Neural cell (in vitro differentiated cells): ENCODE data around the gene TUBAL3. TPM values are rescaled to one million over a fixed set of nuclear protein-coding genes. Genes with fewer than 3 reads are reported as not detected.

Experiments used
- H2AFZ ChIP-seq: fragments of 200-600, 300-800 bp; sonication (generic), shearing (Covaris generic); 2 replicates; pipeline ENCODE4 v1.6.0; 2014; ENCODE audit warnings: low read depth, mild to moderate bottlenecking, antibody characterized with exemption, low read length, moderate library complexity
- H3F3A ChIP-seq: fragments of 200-600 bp; shearing (Covaris generic); 2 replicates; pipeline ENCODE4 v1.6.1; 2016; ENCODE audit warnings: mild to moderate bottlenecking, moderate library complexity, mixed read lengths, antibody characterized with exemption, low read length; ENCODE audit not compliant: insufficient read depth, poor library complexity, severe bottlenecking
- H3K27ac ChIP-seq: fragments of 200-600, 300-800 bp; sonication (generic), shearing (Covaris generic); 2 replicates; pipeline ENCODE4 v1.5.1; 2014; ENCODE audit warnings: mild to moderate bottlenecking, low read length, moderate library complexity
- H3K27me3 ChIP-seq: fragments of 300-800, 200-600 bp; sonication (generic), shearing (Covaris generic); 2 replicates; pipeline ENCODE4 v1.6.0; 2014; ENCODE audit warnings: mild to moderate bottlenecking, low read depth, low read length, moderate library complexity; ENCODE audit not compliant: insufficient read depth
- H3K36me3 ChIP-seq: fragments of 300-800, 200-600 bp; sonication (generic), shearing (Covaris generic); 2 replicates; pipeline ENCODE4 v1.5.1; 2014; ENCODE audit warnings: mild to moderate bottlenecking, antibody characterized with exemption, low read length, moderate library complexity; ENCODE audit not compliant: insufficient read depth
- H3K4me2 ChIP-seq: fragments of 300-800, 200-600 bp; sonication (generic), shearing (Covaris generic); 2 replicates; pipeline ENCODE4 v1.6.0; 2014; ENCODE audit warnings: mild to moderate bottlenecking, low read length
- H3K4me3 ChIP-seq: fragments of 300-800, 200-600 bp; sonication (generic), shearing (Covaris generic); 2 replicates; pipeline ENCODE4 v1.5.1; 2014; ENCODE audit warnings: mild to moderate bottlenecking, low read length, moderate library complexity
- H3K79me2 ChIP-seq: fragments of 200-600 bp; shearing (Covaris generic); replicated peaks from 2 replicates; pipeline ENCODE4 v1.6.0; 2014; ENCODE audit warnings: mild to moderate bottlenecking, low read length, moderate library complexity; ENCODE audit not compliant: insufficient read depth
- H3K9ac ChIP-seq: fragments of 300-800, 200-600 bp; sonication (generic), shearing (Covaris generic); 2 replicates; pipeline ENCODE4 v1.6.1; 2016; ENCODE audit warnings: mild to moderate bottlenecking, low read length, mixed read lengths
- H3K9me2 ChIP-seq: fragments of 200-600 bp; shearing (Covaris generic); 2 replicates; pipeline ENCODE4 v1.6.1; 2016; ENCODE audit warnings: mild to moderate bottlenecking, low read length, mixed read lengths; ENCODE audit not compliant: insufficient read depth
- H3K9me3 ChIP-seq: fragments of 200-600, 300-800 bp; sonication (generic), shearing (Covaris generic); 2 replicates; pipeline ENCODE4 v1.6.1; 2016; ENCODE audit warnings: mild to moderate bottlenecking, mixed run types, low read length, moderate library complexity, mixed read lengths
- H4K20me1 ChIP-seq: fragments of 200-600 bp; shearing (Covaris generic); 2 replicates; pipeline ENCODE4 v1.6.1; 2016; ENCODE audit warnings: mild to moderate bottlenecking, mixed run types; ENCODE audit not compliant: insufficient read depth
- CTCF ChIP-seq: fragments of 450-650 bp; IDR thresholded peaks from 2 replicates; pipeline ENCODE4 v1.5.1; 2014; ENCODE audit warnings: antibody characterized with exemption, mild to moderate bottlenecking, moderate library complexity; ENCODE audit not compliant: poor library complexity, severe bottlenecking
- EP300 ChIP-seq: fragments of 450-650 bp; conservative IDR thresholded peaks from 2 replicates; pipeline ENCODE4 v1.6.1; 2014; ENCODE audit warnings: antibody characterized with exemption, mild to moderate bottlenecking, moderate library complexity; ENCODE audit not compliant: poor library complexity, severe bottlenecking
- EZH2 ChIP-seq: fragments of 200-600, 300-800 bp; shearing (Covaris generic), sonication (generic); IDR thresholded peaks from 2 replicates; pipeline ENCODE4 v1.6.1; 2014; ENCODE audit warnings: antibody characterized with exemption, low read length, borderline replicate concordance, mild to moderate bottlenecking; ENCODE audit not compliant: insufficient read depth, poor library complexity, severe bottlenecking
- MXI1 ChIP-seq: fragments of 450-650 bp; conservative IDR thresholded peaks from 2 replicates; pipeline ENCODE4 v1.6.1; 2014; ENCODE audit warnings: antibody characterized with exemption, mild to moderate bottlenecking; ENCODE audit not compliant: poor library complexity, severe bottlenecking
- POLR2AphosphoS5 ChIP-seq: IDR thresholded peaks from 2 replicates; pipeline ENCODE4 v1.6.1; 2012
- RAD21 ChIP-seq: fragments of 450-650 bp; conservative IDR thresholded peaks from 2 replicates; pipeline ENCODE4 v1.6.1; 2014; ENCODE audit warnings: antibody characterized with exemption, mild to moderate bottlenecking, moderate library complexity
- REST ChIP-seq: IDR thresholded peaks from 2 replicates; pipeline ENCODE4 v1.6.1; 2012; ENCODE audit warnings: borderline replicate concordance
- SMC3 ChIP-seq: fragments of 450-650 bp; conservative IDR thresholded peaks from 2 replicates; pipeline ENCODE4 v1.6.1; 2014; ENCODE audit warnings: antibody characterized with exemption, mild to moderate bottlenecking, moderate library complexity; ENCODE audit not compliant: poor library complexity
- TAF1 ChIP-seq: IDR thresholded peaks from 2 replicates; pipeline ENCODE4 v1.6.1; 2012; ENCODE audit warnings: low read depth
- polyA plus RNA-seq: library from polyadenylated mRNA; depleted of rRNA; stranded (reverse); fragments of >200 nt; gene quantifications from 2 replicates; pipeline ENCODE4 v1.2.3, GENCODE V29; 2014

Gene TUBAL3
- polyA plus RNA-seq, 1 donor from 2014 or later, result not detected

GRCh38 chr10:5370493-5371352, 33.9 kb downstream of the TUBAL3 start:
- TF ChIP-seq REST (no peak), TAF1 (no peak), EP300 (no peak), RAD21 (no peak), CTCF (no peak), POLR2AphosphoS5 (no peak)

GRCh38 chr10:5369362-5370158, 35.1 kb downstream of the TUBAL3 start:
- Histone ChIP-seq H3K79me2 (no peaks in the 10 kb centered on the region), H4K20me1 (no peaks in the 10 kb centered on the region), H3K9ac (no peak overlapping the region), H3F3A (no peaks in the 10 kb centered on the region), H3K36me3 (no peaks in the 10 kb centered on the region), H2AFZ (no peak overlapping the region), H3K9me3 (no peaks in the 10 kb centered on the region), H3K27me3 (no peaks in the 10 kb centered on the region), H3K4me3 (no peak overlapping the region), H3K4me2 (no peak overlapping the region), H3K9me2 (no peaks in the 10 kb centered on the region), H3K27ac (no peak overlapping the region)
- TF ChIP-seq SMC3, result no peak
- no peak for TF ChIP-seq CTCF
- TF ChIP-seq TAF1, result no peak
- no peak for TF ChIP-seq REST
- no peak for TF ChIP-seq EP300
- no peak for TF ChIP-seq POLR2AphosphoS5
- TF ChIP-seq MXI1, result no peak
- TF ChIP-seq RAD21, result no peak
- TF ChIP-seq EZH2, result no peak

More at GRCh38 chr10:5370493-5371352, 33.9 kb downstream of the TUBAL3 start:
- no peak overlapping the region for H3K27ac ChIP-seq
- no peaks in the 10 kb centered on the region for H3K79me2 ChIP-seq
- H4K20me1 ChIP-seq, result no peaks in the 10 kb centered on the region
- no peak overlapping the region for H3K9ac ChIP-seq
- H3K9me2 ChIP-seq, result no peaks in the 10 kb centered on the region
- H3K27me3 ChIP-seq, result no peaks in the 10 kb centered on the region
- H3F3A ChIP-seq, result no peaks in the 10 kb centered on the region
- H2AFZ ChIP-seq, result no peak overlapping the region
- H3K9me3 ChIP-seq, result no peaks in the 10 kb centered on the region
- no peak overlapping the region for H3K4me3 ChIP-seq
- H3K36me3 ChIP-seq, result no peaks in the 10 kb centered on the region
- H3K4me2 ChIP-seq, result no peak overlapping the region
